Thyroid gland (tissue), 4 donors: Measurements from ENCODE around the gene ZNRF4.

Source experiments
- CTCF ChIP-seq, 6 experiments: fragments of 200-600 bp in 3 of 6; fragments of 450-650 bp in 3 of 6; sonication (generic) in 3 of 6; IDR thresholded peaks; one replicate each; pipeline ENCODE4 v1.5.1; 2016 to 2019; ENCODE audit warnings: antibody characterized with exemption in 6 of 6, mild to moderate bottlenecking in 2 of 6, inconsistent platforms in 1 of 6, moderate library complexity in 1 of 6
- POLR2A ChIP-seq, 2 donors: fragments of 450-650 bp; IDR thresholded peaks; one replicate each; pipeline ENCODE4 v1.6.1; 2017; ENCODE audit warnings: antibody characterized with exemption in 2 of 2, mild to moderate bottlenecking in 2 of 2, moderate library complexity in 1 of 2

GRCh38 chr19:5444431-5444830, 10.8 kb upstream of the ZNRF4 start:
- TF ChIP-seq CTCF (IDR thresholded peaks at IDR 0.05), result no peak
- no peak for TF ChIP-seq POLR2A (IDR thresholded peaks at IDR 0.05)
